ENCODE measurements around the gene UBR4. TPM values are rescaled to one million over a fixed set of nuclear protein-coding genes. Genes with fewer than 3 reads are reported as not detected.
A peak's percentile ranks its signal among the peaks of the same experiment; 100 is the strongest.
"Not testable (repeated sequence)": the region's sequence is repeated elsewhere in the genome, so short reads cannot be mapped to it uniquely, and the experiment has no call there.

The UBR4 gene
- total RNA-seq = 10 to 100 TPM; 54.2 to 68.1 TPM
- long read RNA-seq, partial matches to known transcripts = 12 of 20 reads
- long read RNA-seq, other reads (novel, unspliced or antisense) = 6 of 20 reads

DNA sequence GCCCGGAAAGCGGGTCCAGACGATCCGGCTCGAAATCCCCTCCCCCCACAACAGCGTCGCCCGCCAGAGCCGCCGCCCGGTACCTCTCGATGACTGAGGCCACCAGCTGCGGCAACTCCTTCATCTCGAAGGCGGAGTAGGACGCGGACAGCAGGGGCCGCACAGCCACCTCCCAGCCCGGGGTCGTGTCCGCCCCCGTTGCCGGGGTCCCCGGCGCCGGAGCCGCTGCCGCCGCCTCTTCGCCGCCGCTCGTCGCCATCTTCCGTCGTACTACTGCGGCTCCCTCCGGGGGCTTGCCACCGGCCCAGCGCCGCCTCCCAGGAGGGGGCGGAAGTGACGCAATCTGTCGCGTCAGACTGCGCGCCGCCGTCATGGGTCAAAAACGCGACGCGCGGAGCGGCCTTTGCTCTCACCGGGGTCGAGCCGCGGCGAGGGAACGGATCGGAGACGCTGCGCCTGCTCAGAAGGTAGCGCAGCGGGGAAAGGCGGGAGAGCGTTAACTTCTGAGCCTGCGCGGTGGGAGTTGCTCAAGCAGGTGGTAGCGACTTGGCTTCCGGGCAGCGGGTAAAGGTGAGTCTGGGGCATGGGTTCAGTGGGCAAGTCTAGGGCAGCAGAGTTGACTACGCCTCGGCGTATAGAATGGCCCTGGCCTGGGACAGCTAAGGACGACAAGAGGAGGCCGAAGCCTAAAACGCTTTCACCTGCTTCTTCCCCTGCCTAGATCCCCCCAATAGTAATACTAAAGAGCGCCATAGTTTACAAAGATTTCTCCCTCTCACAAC lies at the start of gene UBR4:
Gene UBR4, minus strand, starts transcription at position 277 of the 782 bp plus-strand sequence. Its CDS starts 18 bp downstream, at position 259.
- DNase-seq = peak; percentile 96
- peak; percentile 98 to 99 for ATAC-seq
- intact Hi-C loops (cut with DNase I) = no loop called here

DNA sequence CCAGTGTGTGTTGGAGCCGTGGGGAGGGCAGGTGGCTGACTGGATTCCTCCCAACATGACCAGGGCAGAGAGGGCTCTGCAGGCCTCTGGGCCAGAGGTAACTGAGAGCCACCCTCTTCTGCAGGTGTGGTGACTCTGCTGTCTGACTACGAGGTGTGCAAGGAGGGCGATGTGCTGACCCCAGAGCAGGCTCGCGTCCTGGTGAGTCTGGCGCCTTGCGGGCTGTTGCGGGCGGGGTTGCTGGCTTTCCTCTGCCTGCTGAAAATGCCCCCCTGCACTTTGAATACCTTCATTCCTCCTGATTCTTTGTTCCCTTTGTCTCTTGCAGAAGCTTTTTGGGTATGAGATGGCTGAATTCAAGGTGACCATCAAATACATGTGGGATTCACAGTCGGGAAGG lies 48.3 kb upstream of the UBR4 start:
- DNase-seq (no peak), ATAC-seq (no peak)
- intact Hi-C loops (cut with DNase I) = loop anchor here in 1 of 2 donors (10.0 kb wide), 1 partner anchor 396 kb away; no protein-coding TSS in a partner anchor

DNA sequence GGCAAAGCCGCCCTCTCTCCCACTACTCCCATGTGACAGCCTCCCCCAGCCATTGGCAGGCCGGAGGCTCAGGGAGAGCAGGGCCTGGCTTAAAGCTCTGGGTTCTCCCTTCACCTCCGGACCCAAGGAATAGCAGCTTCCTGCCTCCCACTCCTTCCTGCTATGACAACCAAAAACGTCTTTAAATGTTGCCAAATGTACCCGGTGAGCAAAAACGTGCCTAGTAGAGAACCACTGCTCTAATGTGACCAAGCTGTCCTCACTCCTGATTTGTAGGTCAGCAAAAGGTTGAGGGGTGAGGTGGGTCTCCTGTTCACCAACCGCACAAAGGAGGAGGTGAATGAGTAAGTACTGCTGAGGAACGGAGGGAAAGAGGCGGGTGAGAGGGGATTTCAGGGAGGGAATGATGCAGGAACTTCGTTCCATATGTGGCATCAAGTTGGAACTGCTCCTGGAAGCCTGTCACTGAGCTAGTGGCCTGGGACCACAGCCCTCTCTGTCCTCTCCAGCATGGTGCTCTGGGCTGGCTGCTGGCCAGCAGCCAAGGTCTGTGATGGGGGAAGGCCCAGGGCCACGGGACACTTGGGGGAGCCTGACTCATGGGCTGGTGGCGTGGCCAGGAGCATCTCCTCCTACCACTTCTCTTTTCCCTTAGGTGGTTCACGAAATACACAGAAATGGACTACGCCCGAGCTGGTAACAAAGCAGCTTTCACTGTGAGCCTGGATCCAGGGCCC lies 47.3 kb upstream of the UBR4 start:
- no peak for DNase-seq
- peak in 1 of 2 donors; percentile 15 for ATAC-seq
- intact Hi-C loops (cut with DNase I) = loop anchor here in 1 of 2 donors (10.0 kb wide), 1 partner anchor 397 kb away; no protein-coding TSS in a partner anchor

DNA sequence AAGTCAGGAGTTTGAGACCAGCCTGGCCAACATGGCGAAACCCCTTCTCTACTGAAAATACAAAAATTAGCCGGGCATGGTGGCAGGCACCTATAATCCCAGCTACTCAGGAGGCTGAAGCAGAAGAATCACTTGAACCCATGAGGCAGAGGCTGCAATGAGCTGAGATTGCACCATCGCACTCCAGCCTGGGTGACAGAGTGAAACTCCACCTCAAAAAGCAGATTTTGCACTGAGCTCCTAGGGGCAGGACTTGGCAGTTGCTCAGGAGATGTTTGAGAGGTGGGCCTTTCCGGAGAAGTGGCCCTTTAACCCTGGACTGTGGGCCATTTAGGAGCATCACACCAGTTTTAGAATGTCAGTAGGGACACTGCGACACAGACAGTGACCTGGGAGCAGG lies 46.2 kb upstream of the UBR4 start:
- intact Hi-C loops (cut with DNase I) = loop anchor here in 1 of 2 donors (10.0 kb wide), 1 partner anchor 398 kb away; no protein-coding TSS in a partner anchor
- DNase-seq, ATAC-seq: not testable (repeated sequence)

DNA sequence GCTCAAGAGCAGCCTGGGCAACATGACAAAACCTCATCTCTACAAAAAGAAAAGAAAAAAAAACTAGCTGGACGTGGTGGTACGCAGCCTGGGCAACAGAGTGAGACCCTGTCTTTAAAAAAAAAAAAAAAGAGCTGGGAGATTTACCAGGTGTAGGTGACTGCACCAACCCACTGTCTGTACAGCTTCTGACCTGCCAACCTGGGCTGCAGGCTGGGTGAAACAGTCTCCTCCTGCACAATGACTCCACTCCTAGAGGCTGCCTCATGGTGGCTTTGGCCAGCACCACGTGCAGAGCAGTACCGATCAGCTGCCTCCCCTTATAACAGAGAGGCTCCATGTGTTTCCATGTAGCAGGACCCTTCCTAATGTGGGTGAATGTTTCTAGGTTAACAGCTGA lies 45.2 kb upstream of the UBR4 start:
- no peak for DNase-seq
- ATAC-seq = no peak
- intact Hi-C loops (cut with DNase I) = loop anchor here in 1 of 2 donors (10.0 kb wide), 1 partner anchor 400 kb away; no protein-coding TSS in a partner anchor

DNA sequence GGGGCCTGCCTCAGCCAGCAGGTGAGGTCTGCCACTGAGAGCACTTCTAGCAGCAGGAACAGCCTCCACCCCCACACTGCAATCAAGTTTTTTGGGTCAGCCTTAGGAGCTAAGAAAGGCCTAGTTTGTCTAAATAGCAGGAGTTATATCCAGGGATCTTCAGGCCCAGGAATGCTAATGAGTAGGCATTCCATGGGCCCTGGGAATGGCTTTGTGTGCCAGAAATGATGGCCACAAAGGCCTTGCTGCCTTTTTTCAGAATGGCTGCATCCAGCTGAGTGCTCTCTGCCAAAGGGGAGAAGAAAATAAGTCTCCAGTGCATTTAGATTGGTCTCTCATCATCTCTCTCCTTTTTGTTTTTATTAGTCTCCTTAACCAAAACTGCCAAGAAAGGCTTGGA lies 44.4 kb upstream of the UBR4 start:
- ATAC-seq (no peak), DNase-seq (no peak)
- intact Hi-C loops (cut with DNase I) = loop anchor here in 1 of 2 donors (10.0 kb wide), 1 partner anchor 400 kb away; no protein-coding TSS in a partner anchor

DNA sequence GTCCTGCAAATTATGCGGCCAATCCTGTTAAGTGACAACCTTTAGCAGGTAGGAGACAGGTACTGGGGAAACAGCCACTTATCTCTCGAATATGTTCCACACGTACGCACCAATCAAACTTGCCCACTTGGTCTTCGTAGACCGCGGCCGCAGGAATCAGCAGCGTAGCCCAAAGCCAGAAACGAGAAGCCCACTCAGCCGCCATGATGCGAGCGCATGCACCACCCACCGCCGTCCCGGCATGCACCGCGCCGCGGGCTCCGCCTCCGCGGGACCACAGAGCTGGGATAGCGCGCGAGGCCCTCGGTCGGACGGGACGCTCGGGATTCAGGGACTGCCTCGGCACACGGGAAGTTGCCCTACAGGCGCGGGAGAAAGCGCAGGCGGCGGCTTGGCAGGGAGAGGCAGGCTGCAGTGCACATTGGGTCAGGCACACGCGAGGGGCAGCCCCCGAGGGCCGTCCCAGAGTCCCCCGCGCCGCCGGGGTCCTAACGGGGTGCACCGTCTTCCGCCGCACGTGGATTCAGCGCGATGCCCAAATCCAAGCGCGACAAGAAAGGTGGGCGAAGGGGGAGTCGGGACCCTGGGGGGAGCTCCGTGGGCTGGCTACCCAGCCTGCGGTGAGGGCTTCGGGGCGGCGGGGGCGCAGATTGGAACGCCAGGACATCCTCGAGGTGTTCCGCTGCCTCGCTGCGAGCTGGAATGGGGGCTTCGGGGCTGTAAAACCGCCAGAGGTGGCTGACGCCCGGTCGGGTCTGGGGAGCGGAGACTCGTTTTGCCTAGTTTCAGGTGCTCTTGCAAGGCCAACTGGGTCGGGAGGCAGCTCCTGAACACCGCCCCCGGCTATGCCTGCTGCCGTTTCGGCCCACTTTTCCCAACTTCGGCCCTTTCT lies 41.5 kb upstream of the UBR4 start, which contains the start of the genes EMC1 and MRTO4:
Gene EMC1, minus strand, starts transcription at position 220 of the 892 bp plus-strand sequence. Its CDS starts 15 bp downstream, at position 205.
Gene MRTO4, plus strand, starts transcription at position 501 of the 892 bp plus-strand sequence. Its CDS starts 31 bp downstream, at position 532.
- intact Hi-C loops (cut with DNase I) = loop anchor here in 1 of 2 donors (10.0 kb wide), 1 partner anchor 403 kb away; no protein-coding TSS in a partner anchor
- peak; percentile 91 for DNase-seq

DNA sequence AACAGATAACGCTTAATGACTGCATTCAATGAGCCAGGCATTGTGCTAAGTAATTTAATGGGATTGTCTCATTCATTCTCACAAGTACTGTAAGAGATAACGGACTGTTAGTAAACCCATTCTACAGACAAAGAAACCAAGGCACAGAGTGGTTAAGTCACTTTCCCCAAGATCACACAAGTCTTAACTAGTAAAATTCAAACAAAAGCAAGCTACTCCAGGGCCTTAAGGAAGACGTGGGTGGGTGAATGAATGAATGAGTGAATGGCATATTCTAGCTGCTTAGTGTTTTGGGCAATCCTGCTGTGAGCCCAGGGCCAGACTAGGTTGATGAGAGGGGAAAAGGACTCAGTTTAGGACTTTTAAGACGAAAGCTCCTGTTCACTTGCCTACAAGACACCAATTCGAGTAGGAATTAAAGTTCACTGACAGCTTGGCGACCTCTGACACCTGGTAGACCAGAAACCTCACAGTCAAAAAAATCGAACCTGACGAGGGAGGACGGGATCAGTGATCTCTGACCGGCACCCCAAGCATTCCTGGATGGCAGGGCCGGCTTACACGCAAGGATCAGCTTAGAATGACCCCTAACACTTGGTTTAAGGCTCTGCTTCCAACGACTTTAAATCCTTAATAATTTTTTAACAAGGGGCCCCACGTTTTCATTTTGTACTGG lies 40.7 kb upstream of the UBR4 start:
- DNase-seq (no peak), ATAC-seq (no peak)
- intact Hi-C loops (cut with DNase I) = loop anchor here in 1 of 2 donors (10.0 kb wide), 1 partner anchor 404 kb away; no protein-coding TSS in a partner anchor

More for the DNA sequence above, 41.5 kb upstream of the UBR4 start, which contains the start of the genes EMC1 and MRTO4:
- peak; percentile 97 to 98 for ATAC-seq

DNA sequence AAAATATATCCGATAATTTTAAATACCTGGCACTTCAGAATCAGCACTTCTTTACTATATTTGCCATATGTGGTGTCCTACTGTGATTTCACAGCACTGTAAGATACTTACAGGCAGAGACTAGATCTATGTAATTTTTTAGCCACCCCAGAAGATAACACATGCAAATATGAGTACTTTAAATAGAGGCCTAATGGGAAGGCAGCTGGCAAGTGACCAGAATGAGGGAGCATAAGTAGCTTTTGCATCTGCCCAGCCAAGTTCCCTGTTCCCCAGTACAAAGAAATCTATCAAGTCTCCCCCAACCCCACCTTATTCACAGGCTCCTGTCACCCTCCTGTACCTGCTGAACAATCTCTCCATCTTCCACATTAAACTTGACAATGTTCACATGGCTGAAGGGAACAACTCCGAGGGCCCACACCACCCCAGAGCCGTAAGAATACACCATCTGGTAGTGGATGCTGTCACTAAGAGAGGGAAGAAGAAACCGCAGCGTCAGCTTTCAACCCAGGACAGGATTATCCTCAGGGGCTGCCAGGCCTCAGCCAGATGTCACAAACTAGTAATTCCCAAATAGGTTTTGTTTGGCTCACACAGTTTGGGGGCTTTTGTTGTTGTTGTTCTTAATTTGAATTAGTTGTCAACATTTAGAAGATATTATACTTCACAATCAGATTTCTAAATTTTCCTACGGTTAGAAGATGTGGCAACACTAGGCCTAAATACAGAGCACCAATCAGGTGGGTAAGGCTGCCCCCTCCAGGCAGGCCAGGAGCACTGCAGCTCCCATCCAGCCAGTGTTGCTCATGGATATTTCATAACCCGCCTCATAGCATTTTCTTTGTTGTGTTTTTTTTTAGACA lies 30.8 kb upstream of the UBR4 start:
- DNase-seq (peak; percentile 58), ATAC-seq (peak; percentile 86 to 92)
- intact Hi-C loops (cut with DNase I) = loop anchor here in 1 of 2 donors (2.0 kb wide), 1 partner anchor 62 kb away; no protein-coding TSS in a partner anchor

DNA sequence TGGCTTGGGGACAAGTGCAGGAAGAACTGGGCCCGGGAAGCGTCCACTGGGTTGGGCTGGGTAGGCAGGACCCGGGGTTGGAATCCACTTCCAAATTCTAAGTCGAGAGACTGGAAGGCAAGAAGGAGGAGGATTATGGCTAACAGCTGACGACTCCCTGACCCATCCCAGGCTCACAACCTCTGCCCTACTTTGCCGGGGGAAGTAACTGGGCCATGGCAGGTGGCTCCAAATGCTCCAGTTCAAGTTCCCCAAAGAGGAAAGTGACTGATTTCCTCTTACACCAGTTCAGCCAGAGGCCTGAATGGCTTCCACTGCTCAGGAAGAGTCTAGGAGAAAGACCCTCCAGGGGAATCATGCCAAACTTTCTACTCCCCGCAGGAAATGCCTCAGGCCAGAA lies 29.8 kb upstream of the UBR4 start:
- no peak for DNase-seq
- ATAC-seq = peak in 1 of 2 donors; percentile 31
- intact Hi-C loops (cut with DNase I) = loop anchor here in 1 of 2 donors (2.0 kb wide), 1 partner anchor 61 kb away; no protein-coding TSS in a partner anchor

DNA sequence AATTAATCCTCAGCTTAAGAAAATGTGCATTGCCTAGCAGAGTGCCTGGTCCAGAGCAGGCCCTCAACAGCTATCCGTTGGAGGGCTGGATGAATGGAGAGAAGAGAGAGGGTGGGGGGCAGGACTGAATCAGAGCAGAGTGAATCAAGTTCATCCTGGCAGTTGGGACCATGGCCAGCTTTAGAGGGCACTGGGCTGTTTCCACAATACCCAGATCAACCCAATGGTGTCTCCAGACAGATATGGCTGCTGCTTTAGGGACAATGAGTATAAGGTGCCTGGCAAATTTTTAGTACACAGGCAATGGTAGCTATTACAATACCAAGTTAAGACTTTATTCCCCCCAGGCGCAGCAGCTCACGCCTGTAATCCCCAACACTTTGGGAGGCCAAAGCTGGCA lies 24.2 kb upstream of the UBR4 start:
- DNase-seq = no peak
- no peak for ATAC-seq
- intact Hi-C loops (cut with DNase I) = no loop called here

DNA sequence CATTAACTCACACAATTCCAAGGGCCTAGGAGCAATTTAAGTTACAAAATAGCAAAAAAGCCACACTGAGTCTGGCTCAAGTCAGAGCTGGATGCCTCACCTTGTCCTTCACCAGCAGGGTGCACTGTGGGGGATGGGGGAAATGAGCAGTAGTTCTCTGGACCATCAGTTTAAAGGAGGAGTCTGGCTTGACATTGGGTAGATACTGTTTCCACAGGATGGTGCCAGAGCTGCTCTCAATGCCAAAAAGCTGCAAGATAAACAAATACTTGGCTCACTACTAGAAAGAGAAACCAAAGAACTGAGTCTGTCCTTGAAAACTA lies 22.4 kb upstream of the UBR4 start:
- DNase-seq (peak; percentile 45), ATAC-seq (peak; percentile 81 to 89)
- intact Hi-C loops (cut with DNase I) = no loop called here

DNA sequence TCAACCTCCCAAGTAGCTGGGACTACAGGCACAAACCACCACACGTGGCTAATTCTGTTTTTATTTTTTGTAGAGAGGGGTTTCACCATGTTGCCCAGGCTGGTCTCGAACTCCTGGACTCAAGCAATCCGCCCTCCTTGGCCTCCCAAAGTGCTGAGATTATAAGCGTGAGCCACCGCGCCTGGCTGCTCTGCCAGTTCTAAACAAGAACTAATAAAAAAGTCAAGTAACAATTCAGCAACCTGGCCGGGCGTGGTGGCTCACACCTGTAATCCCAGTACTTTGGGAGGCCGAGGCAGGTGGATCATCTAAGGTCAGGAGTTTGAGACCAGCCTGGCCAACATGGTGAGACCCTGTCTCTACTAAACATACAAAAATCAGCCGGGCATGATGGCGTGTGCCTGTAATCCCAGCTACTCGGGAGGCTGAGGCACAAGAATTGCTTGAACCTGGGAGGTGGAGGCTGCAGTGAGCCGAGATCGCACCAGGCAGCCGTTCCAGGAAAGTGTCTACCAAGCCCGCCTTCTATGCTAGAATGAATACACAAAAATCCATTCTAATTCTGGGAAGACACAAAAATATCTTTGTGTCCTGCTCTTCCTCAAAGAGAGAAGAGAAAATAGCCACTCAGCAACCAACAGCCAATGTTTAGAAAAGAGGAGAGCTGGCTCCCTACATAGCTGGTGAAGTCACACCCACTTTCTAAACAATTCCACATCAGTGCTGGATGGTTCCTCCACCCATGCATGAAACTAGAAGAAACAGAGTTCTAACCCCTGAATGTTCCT lies 21.9 kb upstream of the UBR4 start:
- ATAC-seq; DNase-seq; intact Hi-C loops (cut with DNase I): not testable (repeated sequence)

DNA sequence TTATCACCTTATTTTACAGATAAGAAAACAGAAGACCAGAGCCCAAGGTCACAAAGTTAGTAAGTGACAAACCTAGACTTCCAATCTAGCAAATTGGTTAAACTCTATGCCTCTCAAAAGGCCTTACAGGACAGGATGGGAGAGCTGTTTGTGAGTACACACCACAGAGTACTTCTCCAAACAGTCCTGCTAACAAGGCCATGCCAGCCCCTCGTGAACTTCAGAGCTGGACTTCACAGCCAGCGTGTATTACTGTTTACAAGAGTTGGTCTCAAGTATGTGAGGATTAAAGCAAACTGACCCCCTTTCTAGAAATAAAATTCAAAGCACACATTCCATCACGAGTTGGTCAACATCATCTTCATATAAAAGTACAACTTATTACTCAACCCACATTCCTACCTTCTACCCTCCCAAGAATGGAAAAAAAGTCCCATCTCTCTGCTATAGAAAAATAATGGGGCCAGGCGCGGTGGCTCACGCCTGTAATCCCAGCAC lies 19.8 kb upstream of the UBR4 start:
- ATAC-seq (no peak), DNase-seq (no peak)
- intact Hi-C loops (cut with DNase I) = no loop called here

DNA sequence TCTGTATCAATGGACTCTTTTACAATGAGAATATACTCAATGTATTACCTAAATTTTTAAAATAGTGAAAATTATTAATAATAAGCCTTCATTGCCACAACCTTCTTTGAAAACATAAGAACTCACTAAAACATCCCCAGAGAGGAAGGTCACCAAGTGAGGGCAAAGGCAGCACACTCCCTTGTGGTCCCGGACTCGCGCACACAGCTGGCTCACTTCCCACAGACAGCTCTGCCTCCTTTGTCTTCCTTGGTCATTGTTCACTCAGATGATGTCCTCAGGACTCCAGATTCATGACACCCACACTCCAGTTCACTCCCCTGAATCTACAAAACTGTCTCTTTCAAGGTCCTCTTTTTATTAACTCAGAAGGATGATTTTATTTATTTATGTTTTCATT lies 19.2 kb upstream of the UBR4 start:
- no peak for ATAC-seq
- no peak for DNase-seq
- intact Hi-C loops (cut with DNase I) = no loop called here

Data from left cardiac atrium (tissue), 4 donors.